GM13977 (cell line): Measurements from ENCODE around the gene GABBR1.

Source experiments
- DNase-seq: peaks from one replicate; pipeline ENCODE4 v3.0.0; 2012; ENCODE audit warnings: low spot score
- in situ Hi-C: fragments of 300-500 bp; cut with MboI; formaldehyde crosslinking; loops from one replicate; pipeline ENCODE4 v1.12.0; 2022; ENCODE audit warnings: low sequenced_read_pairs, low pct_unique_long_range_greater_than_20kb, mixed read lengths, inconsistent platforms; ENCODE audit not compliant: unreplicated experiment
- TF ChIP-seq, protein P1 (sequence below): IDR thresholded peaks from 2 replicates; pipeline ENCODE4 v1.5.1; 2012; ENCODE audit warnings: mild to moderate bottlenecking, control low read depth; ENCODE audit not compliant: insufficient read depth; ENCODE audit errors: extremely low read depth, missing control alignments

Gene GABBR1

DNA sequence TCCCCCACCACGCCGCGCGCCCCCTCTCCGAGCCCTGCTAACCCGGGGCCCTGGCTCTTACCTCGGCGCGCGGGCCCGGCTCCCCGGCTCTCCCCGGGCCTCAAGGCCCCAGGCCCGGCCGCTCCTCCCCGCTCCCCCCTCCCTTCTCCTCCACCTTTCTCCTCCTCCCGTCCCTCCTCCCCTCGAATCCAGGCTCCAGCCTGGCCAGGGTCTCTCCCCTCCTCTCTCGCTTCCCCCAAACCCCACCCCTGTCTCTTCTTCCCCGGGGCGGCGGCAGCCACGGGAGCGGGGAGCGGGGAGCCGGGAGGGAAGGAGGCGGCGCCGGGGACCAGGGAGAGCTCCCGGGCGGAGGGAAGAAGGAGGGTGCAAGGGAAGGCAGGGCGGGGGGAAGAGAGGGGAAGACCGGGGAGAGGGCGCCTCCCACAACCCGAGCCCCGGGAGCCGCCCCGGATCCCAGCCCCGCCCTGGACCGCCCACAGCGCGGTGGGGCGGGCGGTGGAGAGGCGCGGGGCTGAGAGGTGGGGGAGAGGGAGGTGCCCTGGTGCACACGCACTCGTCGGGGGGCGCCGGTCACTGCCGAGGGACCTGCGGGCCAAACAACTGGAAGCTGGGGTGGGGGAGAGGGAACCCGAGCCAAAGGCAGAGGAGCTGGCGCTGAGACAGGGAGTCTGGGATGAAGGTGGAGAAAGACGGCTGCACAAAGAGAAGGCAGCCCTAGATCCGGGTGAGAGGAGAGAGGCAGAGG, at the start of gene GABBR1:
Gene GABBR1 (minus strand): TSS at position 395 of the 745 bp plus-strand sequence. CDS start 798 bp downstream, outside the sequence.
- in situ Hi-C loops = no loop called here
- TF ChIP-seq, protein P1, sequence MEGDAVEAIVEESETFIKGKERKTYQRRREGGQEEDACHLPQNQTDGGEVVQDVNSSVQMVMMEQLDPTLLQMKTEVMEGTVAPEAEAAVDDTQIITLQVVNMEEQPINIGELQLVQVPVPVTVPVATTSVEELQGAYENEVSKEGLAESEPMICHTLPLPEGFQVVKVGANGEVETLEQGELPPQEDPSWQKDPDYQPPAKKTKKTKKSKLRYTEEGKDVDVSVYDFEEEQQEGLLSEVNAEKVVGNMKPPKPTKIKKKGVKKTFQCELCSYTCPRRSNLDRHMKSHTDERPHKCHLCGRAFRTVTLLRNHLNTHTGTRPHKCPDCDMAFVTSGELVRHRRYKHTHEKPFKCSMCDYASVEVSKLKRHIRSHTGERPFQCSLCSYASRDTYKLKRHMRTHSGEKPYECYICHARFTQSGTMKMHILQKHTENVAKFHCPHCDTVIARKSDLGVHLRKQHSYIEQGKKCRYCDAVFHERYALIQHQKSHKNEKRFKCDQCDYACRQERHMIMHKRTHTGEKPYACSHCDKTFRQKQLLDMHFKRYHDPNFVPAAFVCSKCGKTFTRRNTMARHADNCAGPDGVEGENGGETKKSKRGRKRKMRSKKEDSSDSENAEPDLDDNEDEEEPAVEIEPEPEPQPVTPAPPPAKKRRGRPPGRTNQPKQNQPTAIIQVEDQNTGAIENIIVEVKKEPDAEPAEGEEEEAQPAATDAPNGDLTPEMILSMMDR = no peak
- peak; percentile 94 for DNase-seq

DNA sequence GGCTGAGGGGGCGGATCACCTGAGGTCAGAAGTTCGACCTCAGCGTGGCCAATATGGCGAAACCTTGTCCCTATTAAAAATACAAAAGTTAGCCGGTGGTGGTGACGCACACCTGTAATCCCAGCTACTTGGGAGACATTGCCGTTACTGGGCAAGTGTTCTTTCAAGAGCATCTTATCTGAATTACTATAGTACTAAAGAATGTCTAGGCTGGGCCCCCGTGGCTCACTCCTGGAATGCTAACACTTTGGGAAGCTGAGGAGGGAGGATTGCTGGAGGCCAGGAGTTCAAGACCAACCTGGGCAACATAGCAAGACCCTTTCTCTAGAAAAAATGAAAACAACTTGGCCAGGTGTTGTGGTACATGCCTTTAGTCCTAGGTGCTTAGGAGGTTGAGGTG, 48.8 kb upstream of the GABBR1 start:
- in situ Hi-C loops = no loop called here
- no peak for DNase-seq
- TF ChIP-seq, protein P1 = no peak

DNA sequence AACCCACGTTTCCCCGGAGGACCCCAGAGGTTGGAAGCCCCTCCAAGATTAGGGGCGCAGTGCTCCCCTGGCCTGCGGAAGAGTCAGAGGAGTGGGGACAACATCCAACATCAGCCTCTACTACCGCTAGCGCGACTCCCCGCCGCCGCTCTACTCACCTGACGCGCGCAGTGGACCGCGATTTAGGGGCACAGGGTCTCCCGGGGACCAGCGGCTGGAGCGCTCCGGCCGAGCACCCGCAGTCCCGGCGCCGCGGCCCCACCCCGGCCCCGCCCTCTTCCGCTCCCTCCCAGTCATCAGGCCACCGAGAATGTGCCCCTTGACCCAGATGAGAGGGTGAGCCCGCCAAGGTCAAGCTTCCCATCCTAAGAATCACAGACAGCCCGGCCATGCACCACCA, 47.9 kb upstream of the GABBR1 start, which contains the start of gene ZFP57:
Gene ZFP57 (minus strand): TSS at position 249 of the 400 bp plus-strand sequence. CDS start 4,149 bp downstream, outside the sequence.
- in situ Hi-C loops = no loop called here
- no peak for DNase-seq
- TF ChIP-seq, protein P1 = no peak

DNA sequence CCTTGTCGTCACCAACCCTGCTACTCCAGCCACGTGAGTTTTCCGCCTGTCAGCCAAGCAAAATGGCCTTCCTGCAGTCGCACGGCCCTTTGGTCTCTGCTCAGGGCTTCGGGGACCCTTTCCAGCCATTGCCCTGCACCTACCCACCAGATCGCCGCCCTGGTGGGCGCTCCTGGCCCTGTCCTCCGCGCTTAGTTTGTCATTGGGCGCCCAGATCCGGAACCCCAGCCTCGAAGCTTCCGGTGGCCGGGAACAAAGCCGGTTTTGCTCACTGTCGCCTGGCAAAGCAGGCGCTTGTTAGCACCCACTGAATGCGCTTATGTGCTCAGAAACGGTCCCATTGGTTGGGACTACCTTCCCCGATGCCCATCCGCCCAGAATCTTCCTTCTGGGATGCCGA, 47.4 kb upstream of the GABBR1 start:
- TF ChIP-seq, protein P1 = no peak
- in situ Hi-C loops = no loop called here
- no peak for DNase-seq

DNA sequence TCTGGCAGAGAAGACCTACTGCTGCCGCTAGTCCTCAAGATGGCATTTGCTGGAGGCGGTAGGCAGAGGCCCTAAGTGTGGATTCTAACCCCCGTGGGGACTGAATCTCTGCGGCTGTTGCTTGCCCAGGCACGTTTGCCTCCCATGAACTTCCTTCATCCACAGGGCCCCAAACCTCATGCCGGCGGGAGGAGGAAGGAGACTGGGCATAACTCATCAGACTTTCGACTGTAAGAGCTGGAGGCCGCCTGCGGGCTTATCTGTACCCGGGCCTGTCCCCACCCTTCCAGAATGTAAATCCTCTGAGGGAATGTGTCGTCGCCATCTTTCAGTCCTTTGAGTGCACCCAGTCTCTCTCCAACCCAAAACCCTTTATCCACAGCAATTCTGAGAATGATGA, 47.0 kb upstream of the GABBR1 start:
- TF ChIP-seq, protein P1 = no peak
- DNase-seq = no peak
- in situ Hi-C loops = no loop called here

DNA sequence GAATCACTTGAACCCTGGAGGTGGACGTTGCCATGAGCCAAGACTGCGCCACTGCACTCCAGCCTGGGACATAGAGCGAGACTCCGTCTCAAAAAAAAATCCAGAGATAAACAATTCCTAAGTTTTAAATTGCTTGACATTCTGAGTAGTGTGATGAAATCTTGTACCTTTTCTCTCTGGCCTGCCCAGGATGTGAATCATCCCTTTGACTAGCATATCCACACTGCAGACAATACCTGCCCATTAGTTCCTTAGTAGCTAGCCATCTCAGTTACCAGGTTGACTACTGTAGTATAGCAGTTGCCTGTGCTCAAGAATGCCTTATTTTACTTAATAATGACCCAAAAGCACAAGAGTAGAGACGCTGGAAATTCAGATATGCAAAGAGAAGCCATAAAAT, 45.1 kb upstream of the GABBR1 start:
- no peak for DNase-seq
- TF ChIP-seq, protein P1 = no peak
- in situ Hi-C loops = no loop called here
